ENCODE results near the gene MVK.

- TF ChIP-seq EZH2 (IDR thresholded peaks at IDR 0.05; ENCODE audit: insufficient read depth, poor library complexity, severe bottlenecking) = peak; percentile 95
- 0 out of 2 replicates have a peak, but pooled peaks have one; percentile 49 for TF ChIP-seq EZH2phosphoT487 (IDR thresholded peaks at IDR 0.05; ENCODE audit: insufficient read depth, low read depth)
These were observed 40.3 kb downstream of the MVK start for GRCh38 chr12:109613649-109614455.

All from GM23248 (cell line).